Glutamatergic neuron (in vitro differentiated cells): ENCODE measurements around the gene TCF7L2. TPM values are rescaled to one million over a fixed set of nuclear protein-coding genes. Genes with fewer than 3 reads are reported as not detected.

Experiments used
- DNase-seq: peaks from one replicate; pipeline ENCODE4 v3.0.0; 2022
- H3K27ac Mint-ChIP-seq: one replicate; pipeline ENCODE4 v1.8.0; 2020; ENCODE audit warnings: mild to moderate bottlenecking, mixed read lengths, inconsistent platforms; ENCODE audit not compliant: unreplicated experiment
- H3K27me3 Mint-ChIP-seq: one replicate; pipeline ENCODE4 v1.8.0; 2020; ENCODE audit warnings: mild to moderate bottlenecking, moderate library complexity, mixed read lengths, inconsistent platforms; ENCODE audit not compliant: unreplicated experiment
- H3K36me3 Mint-ChIP-seq: one replicate; pipeline ENCODE4 v1.8.0; 2020; ENCODE audit warnings: mild to moderate bottlenecking, mixed read lengths, inconsistent platforms; ENCODE audit not compliant: unreplicated experiment
- H3K4me1 Mint-ChIP-seq: one replicate; pipeline ENCODE4 v1.8.0; 2020; ENCODE audit warnings: mild to moderate bottlenecking, low read depth, mixed read lengths, inconsistent platforms; ENCODE audit not compliant: unreplicated experiment
- H3K4me3 Mint-ChIP-seq: one replicate; pipeline ENCODE4 v1.8.0; 2020; ENCODE audit warnings: mild to moderate bottlenecking, mixed read lengths, inconsistent platforms; ENCODE audit not compliant: unreplicated experiment
- H3K9me3 Mint-ChIP-seq: one replicate; pipeline ENCODE4 v1.8.0; 2020; ENCODE audit warnings: mild to moderate bottlenecking, moderate library complexity, mixed read lengths, inconsistent platforms; ENCODE audit not compliant: unreplicated experiment
- total RNA-seq: library from RNA; stranded (reverse); fragmentation: NEBNext Ultra II Directional; extraction: Animal tissue kit (Norgen Biotek cat#: 25700); gene quantifications from one replicate; pipeline ENCODE4 v1.2.1, GENCODE V29; 2021; ENCODE audit not compliant: unreplicated experiment
- TF ChIP-seq, protein P1 (sequence below): fragments of 200-600 bp; sonication (generic); IDR thresholded peaks from one replicate; pipeline ENCODE4 v1.5.0; 2021; ENCODE audit not compliant: partially characterized antibody, unreplicated experiment

TCF7L2 gene
- total RNA-seq, 1 donor from 2014 or later = 5.0 TPM

DNA sequence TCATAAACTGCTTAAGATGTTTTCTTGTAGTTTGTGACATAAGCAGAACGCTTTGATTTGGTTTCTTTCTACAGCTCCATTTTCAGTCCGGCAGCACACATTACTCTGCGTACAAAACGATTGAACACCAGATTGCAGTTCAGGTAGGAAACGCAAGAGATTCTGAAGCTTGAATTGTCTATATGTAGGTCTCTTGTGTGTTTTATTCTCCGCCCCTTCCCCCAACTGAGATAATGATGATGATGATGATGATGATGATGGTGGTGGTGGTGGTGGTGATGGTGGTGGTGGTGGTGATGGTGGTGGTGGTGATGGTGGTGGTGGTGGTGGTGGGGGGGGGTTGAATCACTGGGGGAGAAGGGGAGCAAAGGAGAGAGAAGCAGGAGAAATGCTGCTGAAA is 14.4 kb downstream of the TCF7L2 start:
- DNase-seq = no peak
- TF ChIP-seq, protein P1, sequence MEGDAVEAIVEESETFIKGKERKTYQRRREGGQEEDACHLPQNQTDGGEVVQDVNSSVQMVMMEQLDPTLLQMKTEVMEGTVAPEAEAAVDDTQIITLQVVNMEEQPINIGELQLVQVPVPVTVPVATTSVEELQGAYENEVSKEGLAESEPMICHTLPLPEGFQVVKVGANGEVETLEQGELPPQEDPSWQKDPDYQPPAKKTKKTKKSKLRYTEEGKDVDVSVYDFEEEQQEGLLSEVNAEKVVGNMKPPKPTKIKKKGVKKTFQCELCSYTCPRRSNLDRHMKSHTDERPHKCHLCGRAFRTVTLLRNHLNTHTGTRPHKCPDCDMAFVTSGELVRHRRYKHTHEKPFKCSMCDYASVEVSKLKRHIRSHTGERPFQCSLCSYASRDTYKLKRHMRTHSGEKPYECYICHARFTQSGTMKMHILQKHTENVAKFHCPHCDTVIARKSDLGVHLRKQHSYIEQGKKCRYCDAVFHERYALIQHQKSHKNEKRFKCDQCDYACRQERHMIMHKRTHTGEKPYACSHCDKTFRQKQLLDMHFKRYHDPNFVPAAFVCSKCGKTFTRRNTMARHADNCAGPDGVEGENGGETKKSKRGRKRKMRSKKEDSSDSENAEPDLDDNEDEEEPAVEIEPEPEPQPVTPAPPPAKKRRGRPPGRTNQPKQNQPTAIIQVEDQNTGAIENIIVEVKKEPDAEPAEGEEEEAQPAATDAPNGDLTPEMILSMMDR = no peak
- Mint-ChIP-seq H3K36me3 (no peaks in the 10 kb centered on the region), H3K4me3 (no peak overlapping the region), H3K27ac (no peak overlapping the region), H3K4me1 (peaks cover 6% of the 10 kb centered on the region), H3K9me3 (no peaks in the 10 kb centered on the region), H3K27me3 (peaks cover 4% of the 10 kb centered on the region)

DNA sequence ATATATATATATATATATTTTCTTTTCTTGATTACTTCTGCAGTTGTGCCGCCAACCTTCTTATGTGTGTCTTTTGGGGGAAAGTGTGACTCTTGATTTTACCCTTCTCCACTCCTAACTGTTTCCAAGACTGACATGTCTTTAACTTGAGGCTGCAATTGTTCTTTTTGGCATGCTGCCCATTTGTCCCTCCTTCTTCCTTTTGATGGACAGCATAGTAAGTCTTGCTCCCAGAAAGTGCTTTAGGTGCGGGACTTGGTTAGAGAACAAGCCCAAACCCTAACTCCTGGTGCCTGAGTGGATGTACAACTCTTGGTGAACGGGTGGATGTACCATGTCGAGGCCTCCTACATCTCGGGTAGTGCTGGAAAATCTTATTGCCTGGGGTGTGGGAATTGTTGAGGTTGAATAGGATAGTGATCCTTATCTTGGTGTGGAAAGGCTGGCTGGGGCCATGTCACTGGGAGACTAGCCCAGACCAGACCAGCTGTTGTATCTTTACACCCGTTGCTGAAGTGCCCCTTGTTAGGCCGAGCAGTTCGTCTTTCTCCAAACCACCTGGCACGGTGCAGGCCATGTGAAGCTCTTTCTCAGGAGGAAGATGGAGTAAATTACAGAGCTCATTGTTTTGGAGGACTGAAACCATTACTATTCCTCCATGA is 16.3 kb downstream of the TCF7L2 start:
- Mint-ChIP-seq H3K36me3 (no peaks in the 10 kb centered on the region), H3K4me1 (peaks cover 2% of the 10 kb centered on the region), H3K27me3 (peaks cover 2% of the 10 kb centered on the region), H3K4me3 (no peak overlapping the region), H3K27ac (no peak overlapping the region), H3K9me3 (no peaks in the 10 kb centered on the region)
- no peak for DNase-seq
- TF ChIP-seq, protein P1 = no peak

DNA sequence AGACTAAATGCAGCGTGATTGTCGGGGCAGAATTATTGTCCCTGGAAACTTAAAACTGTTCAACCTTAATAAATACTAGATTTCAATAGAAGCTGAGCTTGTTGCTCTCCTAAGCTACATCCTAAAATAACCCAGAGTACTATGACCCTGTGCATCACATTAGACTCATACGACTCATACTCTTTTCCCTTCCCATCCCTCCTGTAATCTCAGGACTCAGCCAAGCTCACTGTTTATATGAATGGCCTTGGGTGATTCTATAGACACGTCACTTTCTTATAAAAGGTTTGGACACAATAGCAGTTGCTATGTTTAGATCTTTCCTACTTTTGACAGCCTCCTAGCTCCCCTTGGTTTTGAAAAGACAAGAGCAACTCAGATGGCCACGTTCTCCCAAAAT is 17.2 kb downstream of the TCF7L2 start:
- DNase-seq = no peak
- H3K4me3 Mint-ChIP-seq = no peak overlapping the region
- no peak overlapping the region for H3K27ac Mint-ChIP-seq
- TF ChIP-seq, protein P1 = no peak
- no peaks in the 10 kb centered on the region for H3K36me3 Mint-ChIP-seq
- peaks cover 2% of the 10 kb centered on the region for H3K4me1 Mint-ChIP-seq
- peaks cover 2% of the 10 kb centered on the region for H3K27me3 Mint-ChIP-seq
- no peaks in the 10 kb centered on the region for H3K9me3 Mint-ChIP-seq

DNA sequence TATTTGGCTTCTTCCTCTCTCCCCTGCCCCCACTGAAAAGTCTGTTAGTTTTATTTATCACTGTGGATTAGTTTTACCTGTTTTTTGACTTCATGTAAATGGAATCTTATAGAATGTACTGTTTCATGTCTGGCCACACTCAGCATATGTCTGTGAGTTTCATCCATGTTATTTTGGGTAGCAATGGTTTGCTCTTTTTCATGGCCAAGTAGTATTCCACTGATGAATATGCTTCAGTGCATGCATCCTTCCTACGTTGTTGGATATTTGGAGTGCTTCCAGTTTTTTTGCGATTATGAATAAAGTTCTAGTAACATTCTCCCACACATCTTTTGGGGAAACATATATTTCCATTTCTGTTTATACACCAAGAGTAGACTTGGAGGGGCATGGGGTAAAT is 19.1 kb downstream of the TCF7L2 start:
- no peaks in the 10 kb centered on the region for H3K36me3 Mint-ChIP-seq
- no peak overlapping the region for H3K4me3 Mint-ChIP-seq
- TF ChIP-seq, protein P1 = no peak
- no peaks in the 10 kb centered on the region for H3K9me3 Mint-ChIP-seq
- H3K27ac Mint-ChIP-seq = no peak overlapping the region
- no peak for DNase-seq
- H3K4me1 Mint-ChIP-seq = peaks cover 2% of the 10 kb centered on the region
- H3K27me3 Mint-ChIP-seq = no peaks in the 10 kb centered on the region

DNA sequence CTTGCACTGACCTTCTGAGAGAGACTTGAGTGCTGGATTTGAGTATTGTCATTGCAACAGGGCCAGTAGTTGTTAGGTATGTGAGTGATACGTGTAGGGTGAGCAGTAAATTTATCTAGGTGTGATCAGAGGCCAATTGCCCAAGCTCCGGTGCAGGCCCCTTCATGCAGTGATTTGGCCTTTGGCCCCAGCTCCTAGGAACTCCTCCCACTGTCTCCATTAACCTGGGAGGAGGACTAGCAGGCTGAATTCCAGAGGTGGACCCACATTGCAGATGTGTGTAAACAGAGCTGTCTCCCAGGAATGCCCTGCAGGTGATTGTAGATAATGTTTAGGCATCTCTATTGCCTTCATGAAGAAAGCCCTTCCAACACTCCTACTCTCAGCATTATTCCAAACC is 19.5 kb downstream of the TCF7L2 start:
- Mint-ChIP-seq H3K4me3 (no peak overlapping the region), H3K4me1 (peaks cover 2% of the 10 kb centered on the region), H3K9me3 (no peaks in the 10 kb centered on the region), H3K27me3 (no peaks in the 10 kb centered on the region), H3K36me3 (no peaks in the 10 kb centered on the region), H3K27ac (no peak overlapping the region)
- no peak for DNase-seq
- TF ChIP-seq, protein P1 = no peak
